H9 (cell line): ENCODE measurements around the gene CD47. TPM values are rescaled to one million over a fixed set of nuclear protein-coding genes. Genes with fewer than 3 reads are reported as not detected.

ENCODE experiments used
- DNase-seq: peaks from one replicate; pipeline ENCODE4 v3.0.0-alpha.2; 2017
- H2AFZ ChIP-seq: one replicate; pipeline ENCODE4 v1.6.1; 2013; ENCODE audit warnings: mild to moderate bottlenecking, low read length, control low read depth, moderate library complexity
- H2AK5ac ChIP-seq: 2 replicates; pipeline ENCODE4 v1.6.1; 2013; ENCODE audit warnings: low read length, control low read depth, mixed read lengths; ENCODE audit not compliant: insufficient read length
- H2BK120ac ChIP-seq: one replicate; pipeline ENCODE4 v1.6.1; 2013; ENCODE audit warnings: low read depth, mild to moderate bottlenecking, low read length, control low read depth, inconsistent platforms; ENCODE audit not compliant: poor library complexity, severe bottlenecking
- H2BK12ac ChIP-seq: 2 replicates; pipeline ENCODE4 v1.6.1; 2013; ENCODE audit warnings: low read length, control low read depth, mixed read lengths, low read depth; ENCODE audit not compliant: insufficient read length
- H2BK15ac ChIP-seq: 2 replicates; pipeline ENCODE4 v1.6.1; 2013; ENCODE audit warnings: low read depth, low read length, control low read depth
- H2BK20ac ChIP-seq: one replicate; pipeline ENCODE4 v1.6.1; 2013; ENCODE audit warnings: low read depth, mild to moderate bottlenecking, low read length, control low read depth, inconsistent platforms; ENCODE audit not compliant: poor library complexity, severe bottlenecking
- H2BK5ac ChIP-seq: 2 replicates; pipeline ENCODE4 v1.6.1; 2013; ENCODE audit warnings: low read length, control low read depth, mixed read lengths; ENCODE audit not compliant: insufficient read length
- H3K14ac ChIP-seq: 2 replicates; pipeline ENCODE4 v1.6.1; 2013; ENCODE audit warnings: low read length, control low read depth; ENCODE audit not compliant: insufficient read depth
- H3K18ac ChIP-seq: 2 replicates; pipeline ENCODE4 v1.6.1; 2013; ENCODE audit warnings: low read depth, mild to moderate bottlenecking, mixed read lengths, low read length, control low read depth; ENCODE audit not compliant: insufficient read length
- H3K23ac ChIP-seq: 2 replicates; pipeline ENCODE4 v1.6.1; 2013; ENCODE audit warnings: low read length, control low read depth, mixed read lengths, low read depth; ENCODE audit not compliant: insufficient read length
- H3K23me2 ChIP-seq: 2 replicates; pipeline ENCODE4 v1.6.1; 2013; ENCODE audit warnings: low read depth, mild to moderate bottlenecking, mixed read lengths, low read length, control low read depth; ENCODE audit not compliant: insufficient read length, poor library complexity, severe bottlenecking
- H3K27ac ChIP-seq: 2 replicates; pipeline ENCODE4 v1.5.1; 2013; ENCODE audit warnings: low read length, control low read depth, mixed read lengths, low read depth; ENCODE audit not compliant: insufficient read length
- H3K27me3 ChIP-seq: 2 replicates; pipeline ENCODE4 v1.6.1; 2013; ENCODE audit warnings: low read length, control low read depth, inconsistent platforms; ENCODE audit not compliant: insufficient read depth
- H3K4ac ChIP-seq: 2 replicates; pipeline ENCODE4 v1.6.1; 2013; ENCODE audit warnings: low read depth, mild to moderate bottlenecking, control low read depth, inconsistent platforms, low read length, moderate library complexity
- H3K4me1 ChIP-seq: 2 replicates; pipeline ENCODE4 v1.6.1; 2013; ENCODE audit warnings: low read length, control low read depth, inconsistent platforms; ENCODE audit not compliant: insufficient read depth
- H3K4me2 ChIP-seq: 2 replicates; pipeline ENCODE4 v1.6.1; 2013; ENCODE audit warnings: low read length, control low read depth, mixed read lengths; ENCODE audit not compliant: insufficient read length, insufficient read depth
- H3K56ac ChIP-seq: 2 replicates; pipeline ENCODE4 v1.6.1; 2013; ENCODE audit warnings: low read depth, mild to moderate bottlenecking, mixed read lengths, low read length, control low read depth; ENCODE audit not compliant: insufficient read length
- H3K79me1 ChIP-seq: 2 replicates; pipeline ENCODE4 v1.6.1; 2013; ENCODE audit warnings: low read depth, mild to moderate bottlenecking, moderate library complexity, low read length, control low read depth, inconsistent platforms; ENCODE audit not compliant: insufficient read depth, poor library complexity, severe bottlenecking
- H3K79me2 ChIP-seq: 2 replicates; pipeline ENCODE4 v1.6.1; 2013; ENCODE audit warnings: low read length, control low read depth, inconsistent platforms; ENCODE audit not compliant: insufficient read depth
- H3K9ac ChIP-seq: 2 replicates; pipeline ENCODE4 v1.6.1; 2013; ENCODE audit warnings: low read length, control low read depth, mixed read lengths; ENCODE audit not compliant: insufficient read length; ENCODE audit errors: extremely low read depth
- H3K9me3 ChIP-seq: one replicate; pipeline ENCODE4 v1.6.1; 2013; ENCODE audit warnings: low read depth, low read length, inconsistent platforms; ENCODE audit not compliant: control insufficient read depth
- H3T11ph ChIP-seq: one replicate; pipeline ENCODE4 v1.6.1; 2013; ENCODE audit warnings: mild to moderate bottlenecking, low read length, control low read depth, inconsistent platforms
- H4K20me1 ChIP-seq: one replicate; pipeline ENCODE4 v1.6.1; 2013; ENCODE audit not compliant: control insufficient read depth, insufficient read length, insufficient read depth
- H4K5ac ChIP-seq: 2 replicates; pipeline ENCODE4 v1.6.1; 2013; ENCODE audit warnings: low read depth, mild to moderate bottlenecking, mixed read lengths, low read length, control low read depth; ENCODE audit not compliant: insufficient read length
- H4K8ac ChIP-seq: replicated peaks from 2 replicates; pipeline ENCODE4 v1.6.1; 2013; ENCODE audit warnings: low read length, control low read depth, mixed read lengths, low read depth; ENCODE audit not compliant: insufficient read length
- H4K91ac ChIP-seq: 2 replicates; pipeline ENCODE4 v1.6.1; 2013; ENCODE audit warnings: low read depth, mild to moderate bottlenecking, moderate library complexity, mixed read lengths, low read length, control low read depth; ENCODE audit not compliant: insufficient read length
- H3K27ac Mint-ChIP-seq, 3 experiments: 2 replicates in 2 of 3; 3 replicates in 1 of 3; pipeline ENCODE4 v1.8.0; 2020 to 2021; ENCODE audit warnings: mixed read lengths in 3 of 3, mild to moderate bottlenecking in 1 of 3, moderate library complexity in 1 of 3
- H3K27me3 Mint-ChIP-seq: 2 replicates; pipeline ENCODE4 v1.8.0; 2021; ENCODE audit warnings: low read depth, mild to moderate bottlenecking, moderate library complexity, mixed read lengths
- H3K36me3 Mint-ChIP-seq, 3 experiments: 2 replicates in 2 of 3; 3 replicates in 1 of 3; pipeline ENCODE4 v1.8.0; 2020 to 2021; ENCODE audit warnings: low read depth in 3 of 3, mixed read lengths in 3 of 3; ENCODE audit not compliant: insufficient read depth in 1 of 3
- H3K4me1 Mint-ChIP-seq, 2 experiments: 2 replicates each; pipeline ENCODE4 v1.8.0; 2020; ENCODE audit warnings: mixed read lengths in 2 of 2
- H3K4me3 Mint-ChIP-seq, 2 experiments: 2 replicates in 1 of 2; 3 replicates in 1 of 2; pipeline ENCODE4 v1.8.0; 2020 to 2021; ENCODE audit warnings: mild to moderate bottlenecking in 2 of 2, mixed read lengths in 2 of 2, moderate library complexity in 1 of 2
- H3K9me3 Mint-ChIP-seq, 2 experiments: 2 replicates in 1 of 2; 3 replicates in 1 of 2; pipeline ENCODE4 v1.8.0; 2020; ENCODE audit warnings: mild to moderate bottlenecking in 2 of 2, mixed read lengths in 2 of 2, moderate library complexity in 1 of 2
- WGBS: extraction: QIAGEN DNeasy Blood & Tissue Kit; methylation state at CpG from one replicate; pipeline ENCODE4 v1.1.7; 2013; ENCODE audit warnings: missing lambda C conversion rate, low lambda C conversion rate, mixed read lengths; ENCODE audit not compliant: insufficient read length; ENCODE audit errors: extremely low coverage; 5-methylcytosine and 5-hydroxymethylcytosine counted together
- total RNA-seq: library from RNA; stranded (reverse); gene quantifications from 2 replicates; pipeline ENCODE4 v1.2.1, GENCODE V29; 2021
- TF ChIP-seq, protein P1 (sequence below): fragments of 200-600 bp; sonication (generic); conservative IDR thresholded peaks from 3 replicates; pipeline ENCODE4 v1.8.0; 2021; ENCODE audit warnings: antibody characterized with exemption, mild to moderate bottlenecking

CD47 gene
- total RNA-seq, 1 experiment from 2014 or later: 15.4 TPM

- WGBS: no CpG with 5 or more reads among the region's 6 CpGs
- H3K4ac ChIP-seq: no peak overlapping the region
- H3K9ac ChIP-seq: no peak overlapping the region
- H3K14ac ChIP-seq: no peak overlapping the region
- no peak overlapping the region for H3K4me2 ChIP-seq
- TF ChIP-seq, protein P1, sequence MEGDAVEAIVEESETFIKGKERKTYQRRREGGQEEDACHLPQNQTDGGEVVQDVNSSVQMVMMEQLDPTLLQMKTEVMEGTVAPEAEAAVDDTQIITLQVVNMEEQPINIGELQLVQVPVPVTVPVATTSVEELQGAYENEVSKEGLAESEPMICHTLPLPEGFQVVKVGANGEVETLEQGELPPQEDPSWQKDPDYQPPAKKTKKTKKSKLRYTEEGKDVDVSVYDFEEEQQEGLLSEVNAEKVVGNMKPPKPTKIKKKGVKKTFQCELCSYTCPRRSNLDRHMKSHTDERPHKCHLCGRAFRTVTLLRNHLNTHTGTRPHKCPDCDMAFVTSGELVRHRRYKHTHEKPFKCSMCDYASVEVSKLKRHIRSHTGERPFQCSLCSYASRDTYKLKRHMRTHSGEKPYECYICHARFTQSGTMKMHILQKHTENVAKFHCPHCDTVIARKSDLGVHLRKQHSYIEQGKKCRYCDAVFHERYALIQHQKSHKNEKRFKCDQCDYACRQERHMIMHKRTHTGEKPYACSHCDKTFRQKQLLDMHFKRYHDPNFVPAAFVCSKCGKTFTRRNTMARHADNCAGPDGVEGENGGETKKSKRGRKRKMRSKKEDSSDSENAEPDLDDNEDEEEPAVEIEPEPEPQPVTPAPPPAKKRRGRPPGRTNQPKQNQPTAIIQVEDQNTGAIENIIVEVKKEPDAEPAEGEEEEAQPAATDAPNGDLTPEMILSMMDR: no peak
- no peak overlapping the region for H3T11ph ChIP-seq
- no peak overlapping the region for H3K23ac ChIP-seq
- H3K27me3 ChIP-seq: no peaks in the 10 kb centered on the region
- no peaks in the 10 kb centered on the region for H3K9me3 ChIP-seq
- Mint-ChIP-seq H3K4me1 (peaks cover 10 to 12% of the 10 kb centered on the region in 2 experiments), H3K27me3 (no peaks in the 10 kb centered on the region), H3K36me3 (no peaks in the 10 kb centered on the region), H3K9me3 (no peaks in the 10 kb centered on the region), H3K4me3 (no peak overlapping the region), H3K27ac (no peak overlapping the region)
- no peak overlapping the region for H2BK20ac ChIP-seq
- H3K79me2 ChIP-seq: no peaks in the 10 kb centered on the region
- no peak overlapping the region for H3K56ac ChIP-seq
- no peak overlapping the region for H3K27ac ChIP-seq
- no peak overlapping the region for H4K5ac ChIP-seq
- no peak overlapping the region for H2BK5ac ChIP-seq
- no peak overlapping the region for H2AK5ac ChIP-seq
- no peak overlapping the region for H4K91ac ChIP-seq
- no peak overlapping the region for H2AFZ ChIP-seq
- no peaks in the 10 kb centered on the region for H4K20me1 ChIP-seq
- H2BK120ac ChIP-seq: no peak overlapping the region
- H3K4me1 ChIP-seq: no peaks in the 10 kb centered on the region; the same call in 1 of the 2 replicates
- H3K79me1 ChIP-seq: no peaks in the 10 kb centered on the region
- H2BK12ac ChIP-seq: no peak overlapping the region
- H2BK15ac ChIP-seq: no peak overlapping the region
- no peak overlapping the region for H4K8ac ChIP-seq
- no peak for DNase-seq
- H3K18ac ChIP-seq: no peak overlapping the region
- H3K23me2 ChIP-seq: no peaks in the 10 kb centered on the region
These were observed 20.5 kb downstream of the CD47 start for GRCh38 chr3:108070356-108070755.
